NB4 (cell line): ENCODE data around the gene NWD2.

ENCODE experiments used
- DNase-seq: peaks from one replicate; pipeline ENCODE4 v3.0.0; 2010; ENCODE audit warnings: low read depth
- H3K4me3 ChIP-seq: one replicate; pipeline ENCODE4 v1.5.1; 2011; ENCODE audit warnings: mild to moderate bottlenecking, low read depth, low read length, moderate library complexity
- CTCF ChIP-seq: IDR thresholded peaks from one replicate; pipeline ENCODE4 v1.5.1; 2012; ENCODE audit warnings: low read depth, low read length
- MYC ChIP-seq: IDR thresholded peaks from 2 replicates; pipeline ENCODE4 v1.6.1; 2011; ENCODE audit warnings: low read depth, low read length
- POLR2A ChIP-seq: IDR thresholded peaks from 2 replicates; pipeline ENCODE4 v1.6.1; 2011; ENCODE audit warnings: mild to moderate bottlenecking; ENCODE audit not compliant: insufficient read length; ENCODE audit errors: extremely low read depth
- TF ChIP-seq, protein P1 (sequence below): IDR thresholded peaks from 2 replicates; pipeline ENCODE4 v1.6.1; 2011; ENCODE audit warnings: low read depth, low read length

Gene NWD2

DNA sequence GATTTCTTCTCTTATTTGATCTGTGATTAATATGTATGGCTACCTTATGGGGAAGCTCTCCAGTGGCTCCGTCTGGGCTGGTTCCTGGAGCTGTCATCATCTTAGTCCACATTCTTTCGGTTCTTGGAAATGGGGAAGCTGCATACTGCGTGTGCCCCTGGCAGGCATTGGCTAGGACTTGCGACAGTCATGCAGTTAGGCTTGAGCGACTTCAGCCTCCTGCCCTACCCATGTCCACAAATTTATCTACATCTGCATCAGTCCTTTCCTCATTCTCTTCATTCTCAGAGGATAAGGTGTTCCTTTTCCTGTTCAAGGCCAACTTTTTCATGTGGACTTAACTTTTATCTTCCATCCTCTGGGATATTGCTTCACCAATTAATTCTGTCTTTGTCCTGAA is 227.4 kb downstream of the NWD2 start:
- TF ChIP-seq POLR2A: no peak
- no peak for TF ChIP-seq MYC
- TF ChIP-seq, protein P1, sequence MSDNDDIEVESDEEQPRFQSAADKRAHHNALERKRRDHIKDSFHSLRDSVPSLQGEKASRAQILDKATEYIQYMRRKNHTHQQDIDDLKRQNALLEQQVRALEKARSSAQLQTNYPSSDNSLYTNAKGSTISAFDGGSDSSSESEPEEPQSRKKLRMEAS: no peak
- TF ChIP-seq CTCF: no peak
- DNase-seq: peak; percentile 32
- H3K4me3 ChIP-seq: no peak overlapping the region

DNA sequence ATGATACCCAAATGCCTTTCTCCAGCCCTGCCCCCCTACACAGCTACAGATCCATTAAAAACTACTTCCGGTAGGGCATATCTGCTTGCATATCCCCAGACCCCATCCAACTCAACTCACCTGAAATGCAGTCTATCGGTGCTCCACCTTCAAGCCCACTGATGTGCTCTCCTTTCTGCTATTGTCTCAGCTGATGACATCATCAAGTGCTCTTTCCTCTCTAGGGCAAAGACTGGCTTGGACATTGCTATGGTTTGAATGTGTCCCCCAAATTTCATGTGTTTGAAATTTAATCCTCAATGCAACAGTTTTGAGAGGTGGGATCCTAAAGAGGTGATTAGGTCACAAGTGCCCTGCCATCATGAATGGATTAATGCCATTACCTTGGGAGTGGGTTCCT is 229.3 kb downstream of the NWD2 start:
- no peak for DNase-seq
- no peak overlapping the region for H3K4me3 ChIP-seq
- TF ChIP-seq CTCF: no peak
- TF ChIP-seq, protein P1: no peak
- no peak for TF ChIP-seq POLR2A
- TF ChIP-seq MYC: no peak

DNA sequence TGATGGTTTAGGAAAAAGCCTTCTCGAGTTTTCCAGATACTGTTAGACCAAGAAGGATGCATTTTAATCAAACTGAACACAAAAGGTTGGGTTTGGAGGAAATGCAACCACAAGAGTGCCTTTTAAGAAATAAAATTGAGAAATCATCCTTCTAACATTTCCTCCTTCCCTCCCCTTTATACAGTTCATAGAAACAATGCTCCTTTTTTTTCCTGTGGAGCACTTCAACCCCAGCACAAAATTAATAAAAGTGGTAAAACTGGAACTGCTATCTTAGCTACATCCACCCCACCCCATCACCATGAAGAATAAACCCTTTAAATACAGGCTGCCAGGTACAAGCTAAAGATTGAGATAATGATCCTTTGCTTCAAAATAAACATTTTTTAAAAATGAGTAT is 230.5 kb downstream of the NWD2 start:
- no peak overlapping the region for H3K4me3 ChIP-seq
- TF ChIP-seq MYC: no peak
- TF ChIP-seq, protein P1: no peak
- no peak for TF ChIP-seq POLR2A
- no peak for TF ChIP-seq CTCF
- no peak for DNase-seq

GRCh38 chr4:37475776-37476175 is 231.2 kb downstream of the NWD2 start:
- TF ChIP-seq, protein P1: no peak
- no peak for TF ChIP-seq MYC
- TF ChIP-seq CTCF: no peak
- no peak for TF ChIP-seq POLR2A
- no peak overlapping the region for H3K4me3 ChIP-seq
- no peak for DNase-seq

GRCh38 chr4:37476256-37476655 is 231.7 kb downstream of the NWD2 start:
- H3K4me3 ChIP-seq: no peak overlapping the region
- no peak for DNase-seq
- no peak for TF ChIP-seq CTCF
- no peak for TF ChIP-seq MYC
- no peak for TF ChIP-seq POLR2A

GRCh38 chr4:37476691-37477090 is 232.1 kb downstream of the NWD2 start:
- TF ChIP-seq, protein P1: no peak
- TF ChIP-seq MYC (no peak), POLR2A (no peak), CTCF (no peak)
- no peak for DNase-seq
- H3K4me3 ChIP-seq: no peak overlapping the region
